ENCODE results near the gene TMEM91. TPM values are rescaled to one million over a fixed set of nuclear protein-coding genes. Genes with fewer than 3 reads are reported as not detected.

The TMEM91 gene
- polyA plus RNA-seq, 1 donor (not counting 4 experiments of a cell fraction or from before 2014, with no cell fraction given): 6.3 TPM

DNA sequence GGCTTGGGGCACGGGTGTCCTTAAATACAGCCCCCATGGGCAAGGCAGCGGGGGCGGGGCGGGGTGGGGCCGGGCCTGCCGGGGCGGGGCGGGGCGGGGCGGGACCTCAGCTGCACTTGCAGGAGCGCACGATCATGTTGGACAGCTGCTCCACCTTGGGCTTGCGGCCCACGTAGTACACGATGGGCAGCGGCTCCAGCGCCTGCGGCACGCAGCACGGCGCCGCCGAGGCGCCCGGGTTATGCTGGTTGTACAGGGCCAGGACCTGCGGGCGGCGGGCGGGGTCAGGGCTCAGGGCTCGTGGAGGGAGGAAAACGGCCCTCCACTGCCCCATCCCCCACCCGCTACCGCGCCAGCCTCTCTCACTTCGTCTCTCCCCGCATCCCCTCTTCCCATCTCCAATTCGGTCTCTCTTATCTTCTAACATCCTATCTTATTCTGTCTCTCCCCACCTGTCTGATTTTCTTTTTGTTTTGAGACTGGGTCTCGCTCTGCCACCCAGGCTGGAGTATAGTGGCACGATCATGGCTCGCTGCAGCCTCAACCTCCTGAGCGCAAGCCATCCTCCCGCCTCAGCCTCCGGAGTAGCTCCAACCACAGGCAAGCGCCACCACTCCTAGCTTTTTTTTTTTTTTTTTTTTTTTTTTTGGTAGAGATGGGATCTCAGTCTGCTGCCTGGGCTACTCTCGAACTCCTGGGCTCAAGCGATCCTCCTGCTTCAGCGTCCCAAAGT, 45.2 kb upstream of the TMEM91 start:
- H3K27ac ChIP-seq (ENCODE audit: control insufficient read depth, insufficient read depth, low read length): no peak overlapping the region
- no peak overlapping the region for H3K4me3 ChIP-seq (ENCODE audit: control insufficient read depth in 2 of 3, extremely low read depth in 1 of 3, insufficient read depth in 2 of 3, low read depth in 1 of 3, low read length in 3 of 3)
- no peak for FAIRE-seq
- no peak overlapping the region for H3K9ac ChIP-seq (ENCODE audit: control insufficient read depth, extremely low read depth, insufficient read depth, low read length)
- peaks cover 2% of the 10 kb centered on the region for H3K79me2 ChIP-seq (ENCODE audit: control insufficient read depth, insufficient read depth, low read length)
- TF ChIP-seq EZH2 (IDR thresholded peaks at IDR 0.05; ENCODE audit: low read length): no peak
- TF ChIP-seq, protein P1, sequence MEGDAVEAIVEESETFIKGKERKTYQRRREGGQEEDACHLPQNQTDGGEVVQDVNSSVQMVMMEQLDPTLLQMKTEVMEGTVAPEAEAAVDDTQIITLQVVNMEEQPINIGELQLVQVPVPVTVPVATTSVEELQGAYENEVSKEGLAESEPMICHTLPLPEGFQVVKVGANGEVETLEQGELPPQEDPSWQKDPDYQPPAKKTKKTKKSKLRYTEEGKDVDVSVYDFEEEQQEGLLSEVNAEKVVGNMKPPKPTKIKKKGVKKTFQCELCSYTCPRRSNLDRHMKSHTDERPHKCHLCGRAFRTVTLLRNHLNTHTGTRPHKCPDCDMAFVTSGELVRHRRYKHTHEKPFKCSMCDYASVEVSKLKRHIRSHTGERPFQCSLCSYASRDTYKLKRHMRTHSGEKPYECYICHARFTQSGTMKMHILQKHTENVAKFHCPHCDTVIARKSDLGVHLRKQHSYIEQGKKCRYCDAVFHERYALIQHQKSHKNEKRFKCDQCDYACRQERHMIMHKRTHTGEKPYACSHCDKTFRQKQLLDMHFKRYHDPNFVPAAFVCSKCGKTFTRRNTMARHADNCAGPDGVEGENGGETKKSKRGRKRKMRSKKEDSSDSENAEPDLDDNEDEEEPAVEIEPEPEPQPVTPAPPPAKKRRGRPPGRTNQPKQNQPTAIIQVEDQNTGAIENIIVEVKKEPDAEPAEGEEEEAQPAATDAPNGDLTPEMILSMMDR (optimal IDR thresholded peaks at IDR 0.05 in 1 of 3, IDR thresholded peaks at IDR 0.05 in 1 of 3, conservative IDR thresholded peaks at IDR 0.05 in 1 of 3; ENCODE audit: extremely low read depth in 1 of 3, insufficient read depth in 2 of 3, low read length in 3 of 3): no peak
- no peaks in the 10 kb centered on the region for H3K27me3 ChIP-seq (ENCODE audit: control insufficient read depth, extremely low read depth, insufficient read depth, low read length)
- H3K4me1 ChIP-seq (ENCODE audit: control insufficient read depth, extremely low read depth, insufficient read depth, low read length): peaks cover 27% of the 10 kb centered on the region
- no peaks in the 10 kb centered on the region for H3K9me1 ChIP-seq (ENCODE audit: control insufficient read depth, extremely low read depth, insufficient read depth, low read length)
- no peaks in the 10 kb centered on the region for H3K9me3 ChIP-seq (ENCODE audit: control insufficient read depth, low read depth, low read length)
- H3K36me3 ChIP-seq (ENCODE audit: control insufficient read depth in 2 of 2, extremely low read depth in 1 of 2, insufficient read depth in 2 of 2, low read length in 2 of 2): peaks cover 12 to 14% of the 10 kb centered on the region in 2 experiments
- no peak for DNase-seq (ENCODE audit: low read depth, low spot score)
- H3K4me2 ChIP-seq (ENCODE audit: control insufficient read depth, extremely low read depth, insufficient read depth, low read depth, low read length): no peak overlapping the region
- H2AFZ ChIP-seq (ENCODE audit: control insufficient read depth, low read length): no peak overlapping the region
- H4K20me1 ChIP-seq (ENCODE audit: control insufficient read depth, extremely low read depth, insufficient read depth, low read length): peaks cover 3% of the 10 kb centered on the region
- dilution Hi-C loops (cut with MboI; ENCODE audit: extremely low pct_ligation_motif_present, low sequenced_read_pairs): no loop called here

DNA sequence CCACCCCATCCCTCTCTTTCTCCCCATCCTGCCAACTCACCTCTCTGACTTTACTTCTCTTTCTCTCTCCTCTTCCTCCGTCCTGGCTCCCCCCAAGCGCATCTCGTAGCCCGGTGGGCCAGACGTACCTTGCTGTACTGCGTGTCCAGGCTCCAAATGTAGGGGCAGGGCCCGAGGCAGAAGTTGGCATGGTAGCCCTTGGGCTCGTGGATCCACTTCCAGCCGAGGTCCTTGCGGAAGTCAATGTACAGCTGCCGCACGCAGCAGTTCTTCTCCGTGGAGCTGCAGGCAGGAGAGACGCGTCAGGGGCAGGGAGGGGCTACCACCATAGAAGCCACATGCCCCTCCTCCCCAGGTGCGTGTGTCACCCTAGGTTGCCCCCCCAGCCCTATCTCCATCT, 44.3 kb upstream of the TMEM91 start:
- TF ChIP-seq, protein P1 (optimal IDR thresholded peaks at IDR 0.05 in 1 of 3, IDR thresholded peaks at IDR 0.05 in 1 of 3, conservative IDR thresholded peaks at IDR 0.05 in 1 of 3; ENCODE audit: extremely low read depth in 1 of 3, insufficient read depth in 2 of 3, low read length in 3 of 3): no peak
- TF ChIP-seq EZH2 (IDR thresholded peaks at IDR 0.05; ENCODE audit: low read length): no peak
- dilution Hi-C loops (cut with MboI; ENCODE audit: extremely low pct_ligation_motif_present, low sequenced_read_pairs): no loop called here
- Histone ChIP-seq H3K79me2 (ENCODE audit: control insufficient read depth, insufficient read depth, low read length) (no peaks in the 10 kb centered on the region), H3K4me1 (ENCODE audit: control insufficient read depth, extremely low read depth, insufficient read depth, low read length) (peaks cover 22% of the 10 kb centered on the region), H3K36me3 (ENCODE audit: control insufficient read depth in 2 of 2, extremely low read depth in 1 of 2, insufficient read depth in 2 of 2, low read length in 2 of 2) (peaks cover 6 to 16% of the 10 kb centered on the region in 2 experiments), H2AFZ (ENCODE audit: control insufficient read depth, low read length) (no peak overlapping the region), H3K4me2 (ENCODE audit: control insufficient read depth, extremely low read depth, insufficient read depth, low read depth, low read length) (no peak overlapping the region), H3K27ac (ENCODE audit: control insufficient read depth, insufficient read depth, low read length) (no peak overlapping the region), H3K27me3 (ENCODE audit: control insufficient read depth, extremely low read depth, insufficient read depth, low read length) (no peaks in the 10 kb centered on the region), H3K9me3 (ENCODE audit: control insufficient read depth, low read depth, low read length) (no peaks in the 10 kb centered on the region), H3K4me3 (ENCODE audit: control insufficient read depth in 2 of 3, extremely low read depth in 1 of 3, insufficient read depth in 2 of 3, low read depth in 1 of 3, low read length in 3 of 3) (no peak overlapping the region), H3K9me1 (ENCODE audit: control insufficient read depth, extremely low read depth, insufficient read depth, low read length) (no peaks in the 10 kb centered on the region), H4K20me1 (ENCODE audit: control insufficient read depth, extremely low read depth, insufficient read depth, low read length) (peaks cover 3% of the 10 kb centered on the region), H3K9ac (ENCODE audit: control insufficient read depth, extremely low read depth, insufficient read depth, low read length) (no peak overlapping the region)
- no peak for DNase-seq (ENCODE audit: low read depth, low spot score)
- FAIRE-seq: no peak

Data from keratinocyte (primary cell).